ENCODE data around the gene FEZ2.

FEZ2 gene

GRCh38 chr2:36507408-36507812, 90.6 kb downstream of the FEZ2 start:
- peak; percentile 95 for TF ChIP-seq CTCF (IDR thresholded peaks at IDR 0.05; ENCODE audit: low read depth, low read length)
- DNase-seq (ENCODE audit: extremely low read depth, low read depth), result no peak

All from AG09319 (cell line).